Measurements from ENCODE around the gene ARMC5.

GRCh38 chr16:31470615-31471014 is 11.3 kb downstream of the ARMC5 start:
- TF ChIP-seq CTCF (IDR thresholded peaks at IDR 0.05) (no peak), POLR2A (IDR thresholded peaks at IDR 0.05) (no peak)
